ENCODE data around the gene B3GALT2.

Gene B3GALT2

DNA sequence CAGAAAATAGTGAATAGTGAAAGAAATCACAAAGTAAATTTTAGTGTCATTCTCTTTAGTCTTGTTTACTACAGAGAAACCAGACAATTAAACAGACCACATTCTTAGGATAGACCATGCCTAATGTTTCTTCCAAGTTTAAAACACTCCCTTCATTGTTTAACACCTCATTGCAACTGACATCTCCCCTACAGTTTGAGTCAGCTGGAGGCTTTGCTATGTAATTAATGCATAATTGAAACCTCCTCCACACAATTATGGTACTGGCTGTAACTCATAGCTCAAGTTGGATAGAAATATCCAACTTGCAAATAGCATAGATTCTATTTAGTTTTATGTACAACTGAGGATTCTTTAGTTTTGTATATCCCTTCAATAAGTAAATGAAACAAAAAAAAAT is 35.2 kb upstream of the B3GALT2 start:
- TF ChIP-seq, protein P1, sequence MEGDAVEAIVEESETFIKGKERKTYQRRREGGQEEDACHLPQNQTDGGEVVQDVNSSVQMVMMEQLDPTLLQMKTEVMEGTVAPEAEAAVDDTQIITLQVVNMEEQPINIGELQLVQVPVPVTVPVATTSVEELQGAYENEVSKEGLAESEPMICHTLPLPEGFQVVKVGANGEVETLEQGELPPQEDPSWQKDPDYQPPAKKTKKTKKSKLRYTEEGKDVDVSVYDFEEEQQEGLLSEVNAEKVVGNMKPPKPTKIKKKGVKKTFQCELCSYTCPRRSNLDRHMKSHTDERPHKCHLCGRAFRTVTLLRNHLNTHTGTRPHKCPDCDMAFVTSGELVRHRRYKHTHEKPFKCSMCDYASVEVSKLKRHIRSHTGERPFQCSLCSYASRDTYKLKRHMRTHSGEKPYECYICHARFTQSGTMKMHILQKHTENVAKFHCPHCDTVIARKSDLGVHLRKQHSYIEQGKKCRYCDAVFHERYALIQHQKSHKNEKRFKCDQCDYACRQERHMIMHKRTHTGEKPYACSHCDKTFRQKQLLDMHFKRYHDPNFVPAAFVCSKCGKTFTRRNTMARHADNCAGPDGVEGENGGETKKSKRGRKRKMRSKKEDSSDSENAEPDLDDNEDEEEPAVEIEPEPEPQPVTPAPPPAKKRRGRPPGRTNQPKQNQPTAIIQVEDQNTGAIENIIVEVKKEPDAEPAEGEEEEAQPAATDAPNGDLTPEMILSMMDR (IDR thresholded peaks at IDR 0.05) = no peak

DNA sequence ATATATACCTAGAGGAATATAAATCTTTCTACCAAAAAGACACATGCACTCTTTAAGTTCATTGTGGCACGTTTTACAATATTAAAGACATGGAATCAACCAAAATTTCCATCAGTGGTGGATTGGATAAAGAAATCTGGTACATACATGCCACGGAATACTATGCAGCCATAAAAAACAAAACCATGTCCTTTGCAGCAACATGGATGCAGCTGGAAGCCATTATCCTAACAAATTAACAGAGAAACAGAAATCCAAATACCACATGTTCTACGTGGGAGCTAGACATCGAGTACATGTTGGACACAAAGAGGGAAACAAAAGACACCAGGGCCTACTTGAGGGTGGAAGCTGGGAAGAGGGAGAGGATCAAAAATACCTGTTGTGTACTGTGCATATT is 33.0 kb upstream of the B3GALT2 start:
- no peak overlapping the region for H3K4me3 ChIP-seq (ENCODE audit: low read depth in 1 of 2, low read length in 1 of 2)
- no peak overlapping the region for H3K27ac ChIP-seq
- TF ChIP-seq, protein P1 (IDR thresholded peaks at IDR 0.05) = no peak
- H3K9me3 ChIP-seq = no peaks in the 10 kb centered on the region
- H3K4me1 ChIP-seq (ENCODE audit: control insufficient read depth in 1 of 2, insufficient read depth in 1 of 2, low read depth in 1 of 2, low read length in 1 of 2) = no peaks in the 10 kb centered on the region
- H3K27me3 ChIP-seq = no peaks in the 10 kb centered on the region
- H3K36me3 ChIP-seq = peaks cover 26% of the 10 kb centered on the region

More for the DNA sequence above, 35.2 kb upstream of the B3GALT2 start:
- Histone ChIP-seq H3K4me3 (ENCODE audit: low read depth in 1 of 2, low read length in 1 of 2) (no peak overlapping the region), H3K9me3 (no peaks in the 10 kb centered on the region), H3K36me3 (peaks cover 22% of the 10 kb centered on the region), H3K4me1 (ENCODE audit: control insufficient read depth in 1 of 2, insufficient read depth in 1 of 2, low read depth in 1 of 2, low read length in 1 of 2) (no peaks in the 10 kb centered on the region), H3K27ac (no peak overlapping the region), H3K27me3 (no peaks in the 10 kb centered on the region)

DNA sequence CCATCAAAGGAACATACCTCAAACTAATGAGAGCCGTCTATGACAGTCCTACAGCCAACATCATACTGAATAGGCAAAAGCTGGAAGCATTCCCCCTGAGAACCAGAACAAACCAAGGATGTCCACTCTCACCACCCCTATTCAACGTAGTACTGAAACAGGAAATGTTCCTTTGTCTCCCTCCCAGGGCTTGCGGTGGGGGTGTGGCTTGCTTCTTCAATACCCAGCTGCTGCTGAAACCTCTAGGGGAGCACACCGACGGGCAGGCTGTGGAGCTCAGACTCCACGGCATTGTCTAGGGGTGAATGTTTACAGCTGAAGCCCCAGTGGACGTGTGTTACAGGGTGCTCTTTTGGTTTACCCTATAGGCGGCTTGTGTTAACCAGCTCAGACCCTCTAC is 30.5 kb upstream of the B3GALT2 start:
- no peak overlapping the region for H3K27ac ChIP-seq
- no peaks in the 10 kb centered on the region for H3K4me1 ChIP-seq (ENCODE audit: control insufficient read depth in 1 of 2, insufficient read depth in 1 of 2, low read depth in 1 of 2, low read length in 1 of 2)
- H3K36me3 ChIP-seq = peaks cover 46% of the 10 kb centered on the region
- H3K4me3 ChIP-seq (ENCODE audit: low read depth in 1 of 2, low read length in 1 of 2) = no peak overlapping the region
- no peaks in the 10 kb centered on the region for H3K27me3 ChIP-seq
- no peaks in the 10 kb centered on the region for H3K9me3 ChIP-seq
- TF ChIP-seq, protein P1 (IDR thresholded peaks at IDR 0.05) = no peak

DNA sequence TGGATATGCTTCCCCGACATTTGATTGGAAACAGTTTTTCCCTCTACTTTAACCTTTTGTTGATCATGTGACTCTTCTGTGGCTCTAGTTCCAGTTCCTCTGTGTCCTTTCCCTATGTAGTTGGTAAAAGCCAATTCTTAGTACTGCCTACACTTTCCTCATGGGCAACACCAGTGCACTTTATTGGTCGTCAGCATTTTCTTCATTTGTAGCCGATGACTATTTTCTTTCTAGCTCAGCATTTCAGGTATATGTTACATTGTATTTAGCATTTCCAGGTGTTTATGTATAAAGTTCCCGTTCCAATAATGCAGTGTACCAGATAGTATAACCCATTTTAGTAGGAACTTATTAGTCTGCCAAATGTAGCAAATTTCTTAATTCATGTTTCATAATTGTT is 27.6 kb upstream of the B3GALT2 start:
- H3K4me3 ChIP-seq (ENCODE audit: low read depth in 1 of 2, low read length in 1 of 2) = no peak overlapping the region
- H3K36me3 ChIP-seq = peaks cover 39% of the 10 kb centered on the region
- TF ChIP-seq, protein P1 (IDR thresholded peaks at IDR 0.05) = no peak
- no peaks in the 10 kb centered on the region for H3K27me3 ChIP-seq
- H3K4me1 ChIP-seq (ENCODE audit: control insufficient read depth in 1 of 2, insufficient read depth in 1 of 2, low read depth in 1 of 2, low read length in 1 of 2) = no peaks in the 10 kb centered on the region
- H3K9me3 ChIP-seq = no peaks in the 10 kb centered on the region
- no peak overlapping the region for H3K27ac ChIP-seq

DNA sequence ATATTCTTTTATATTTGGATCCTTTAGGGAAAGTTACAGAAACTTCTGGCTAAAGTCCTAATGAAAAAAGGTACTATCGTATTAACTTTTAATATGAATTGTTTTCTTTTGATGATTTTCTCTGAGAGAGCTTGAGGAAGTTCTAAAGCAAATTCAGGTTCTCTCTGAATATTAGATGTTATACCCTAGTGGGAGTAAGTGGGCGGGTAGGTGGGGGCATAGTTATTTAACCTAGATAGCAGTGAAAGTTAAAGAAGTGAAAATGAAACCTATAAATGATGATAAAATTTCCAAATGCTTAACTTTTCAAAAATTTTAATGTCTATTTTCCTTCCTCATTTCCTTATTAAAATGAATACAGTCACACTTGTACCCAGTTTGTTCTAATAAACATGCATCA is 26.2 kb upstream of the B3GALT2 start:
- Histone ChIP-seq H3K27ac (no peak overlapping the region), H3K36me3 (peaks cover 36% of the 10 kb centered on the region)
- TF ChIP-seq, protein P1 (IDR thresholded peaks at IDR 0.05) = no peak

DNA sequence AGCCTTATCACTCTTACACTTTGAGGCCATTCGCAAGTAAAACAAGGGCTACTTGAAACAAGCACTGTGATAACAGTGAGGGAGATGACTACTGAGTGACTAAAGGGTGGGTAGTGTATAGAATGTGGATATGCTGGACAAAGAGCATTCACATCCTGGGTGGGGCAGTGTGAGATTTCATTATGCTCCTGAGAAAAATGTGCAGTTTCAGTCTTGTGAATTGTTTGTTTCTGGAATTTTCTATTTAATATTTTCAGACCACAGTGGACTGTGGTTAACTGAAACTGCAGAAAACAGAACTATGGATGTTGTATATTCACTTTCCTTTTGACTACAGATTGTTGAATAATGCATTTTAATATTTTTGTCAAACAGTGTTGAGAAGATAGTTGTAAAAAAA is 25.1 kb upstream of the B3GALT2 start:
- Histone ChIP-seq H3K9me3 (peaks cover 6% of the 10 kb centered on the region), H3K27ac (no peak overlapping the region), H3K4me3 (ENCODE audit: low read depth in 1 of 2, low read length in 1 of 2) (no peak overlapping the region), H3K27me3 (no peaks in the 10 kb centered on the region), H3K4me1 (ENCODE audit: control insufficient read depth in 1 of 2, insufficient read depth in 1 of 2, low read depth in 1 of 2, low read length in 1 of 2) (no peaks in the 10 kb centered on the region), H3K36me3 (peaks cover 27% of the 10 kb centered on the region)
- TF ChIP-seq, protein P1 (IDR thresholded peaks at IDR 0.05) = no peak

More for the DNA sequence above, 26.2 kb upstream of the B3GALT2 start:
- H3K4me3 ChIP-seq (ENCODE audit: low read depth in 1 of 2, low read length in 1 of 2) = no peak overlapping the region
- H3K9me3 ChIP-seq = peaks cover under 1% of the 10 kb centered on the region
- H3K4me1 ChIP-seq (ENCODE audit: control insufficient read depth in 1 of 2, insufficient read depth in 1 of 2, low read depth in 1 of 2, low read length in 1 of 2) = no peaks in the 10 kb centered on the region
- no peaks in the 10 kb centered on the region for H3K27me3 ChIP-seq
